DOHH2 (cell line): ENCODE results near the gene RCN1.

Experiments used
- H3F3A ChIP-seq: fragments of 200-600 bp; sonication (generic), shearing (Covaris generic); 2 replicates; pipeline ENCODE4 v1.6.0; 2016; ENCODE audit warnings: antibody characterized with exemption, mild to moderate bottlenecking; ENCODE audit not compliant: control insufficient read depth, insufficient read depth
- H3K27ac ChIP-seq: fragments of 200-600 bp; sonication (generic); 2 replicates; pipeline ENCODE4 v1.5.1; 2014; ENCODE audit warnings: low read depth, mild to moderate bottlenecking, low read length, moderate library complexity
- H3K27me3 ChIP-seq: fragments of 200-600 bp; sonication (generic); 2 replicates; pipeline ENCODE4 v1.6.1; 2014; ENCODE audit warnings: mild to moderate bottlenecking, low read length, mixed read lengths; ENCODE audit not compliant: control insufficient read depth
- H3K36me3 ChIP-seq: fragments of 200-600 bp; sonication (generic); 2 replicates; pipeline ENCODE4 v1.6.1; 2014; ENCODE audit warnings: mild to moderate bottlenecking, low read length, moderate library complexity, mixed read lengths; ENCODE audit not compliant: control insufficient read depth
- H3K4me1 ChIP-seq: fragments of 200-600 bp; sonication (generic); 2 replicates; pipeline ENCODE4 v1.6.1; 2014; ENCODE audit warnings: mild to moderate bottlenecking, low read length, mixed read lengths; ENCODE audit not compliant: control insufficient read depth
- H3K4me2 ChIP-seq: fragments of 200-600 bp; sonication (generic); 2 replicates; pipeline ENCODE4 v1.6.0; 2014; ENCODE audit warnings: mild to moderate bottlenecking, low read length, moderate library complexity
- H3K4me3 ChIP-seq: fragments of 200-600 bp; sonication (generic); 2 replicates; pipeline ENCODE4 v1.5.1; 2014; ENCODE audit warnings: mild to moderate bottlenecking, low read length, mixed read lengths
- H3K79me2 ChIP-seq: fragments of 200-600 bp; sonication (generic); 2 replicates; pipeline ENCODE4 v1.6.1; 2014; ENCODE audit warnings: mild to moderate bottlenecking, low read length, mixed read lengths; ENCODE audit not compliant: control insufficient read depth
- H3K9me2 ChIP-seq: fragments of 200-600 bp; sonication (generic); replicated peaks from 2 replicates; pipeline ENCODE4 v1.6.1; 2014; ENCODE audit warnings: mild to moderate bottlenecking, low read length, mixed read lengths; ENCODE audit not compliant: control insufficient read depth
- H3K9me3 ChIP-seq: fragments of 200-600 bp; sonication (generic); 2 replicates; pipeline ENCODE4 v1.6.1; 2014; ENCODE audit warnings: antibody characterized with exemption, low read length, mixed read lengths; ENCODE audit not compliant: control insufficient read depth, insufficient read depth
- H4K20me1 ChIP-seq: fragments of 200-600 bp; sonication (generic); 2 replicates; pipeline ENCODE4 v1.6.0; 2014; ENCODE audit warnings: low read depth, mild to moderate bottlenecking, antibody characterized with exemption, low read length, moderate library complexity; ENCODE audit not compliant: control insufficient read depth, insufficient read depth
- CTCF ChIP-seq: fragments of 200-600 bp; sonication (generic); IDR thresholded peaks from one replicate; pipeline ENCODE4 v1.5.1; 2014; ENCODE audit warnings: antibody characterized with exemption, mild to moderate bottlenecking, low read depth, low read length; ENCODE audit not compliant: poor library complexity, severe bottlenecking
- EZH2phosphoT487 ChIP-seq: fragments of 200-600 bp; sonication (generic); IDR thresholded peaks from 2 replicates; pipeline ENCODE4 v1.6.1; 2017; ENCODE audit warnings: borderline replicate concordance, mild to moderate bottlenecking, antibody characterized with exemption, low read length, moderate library complexity, mixed read lengths

The RCN1 gene

GRCh38 chr11:32137869-32138268 lies 47.0 kb downstream of the RCN1 start:
- Histone ChIP-seq H3K79me2 (no peaks in the 10 kb centered on the region), H3K9me2 (no peaks in the 10 kb centered on the region), H3K4me3 (no peak overlapping the region), H3K27me3 (no peaks in the 10 kb centered on the region), H3F3A (no peaks in the 10 kb centered on the region), H3K36me3 (no peaks in the 10 kb centered on the region), H3K4me1 (no peaks in the 10 kb centered on the region), H3K4me2 (no peak overlapping the region), H4K20me1 (no peaks in the 10 kb centered on the region), H3K9me3 (no peaks in the 10 kb centered on the region), H3K27ac (no peak overlapping the region)
- TF ChIP-seq EZH2phosphoT487 = no peak
- TF ChIP-seq CTCF = no peak

DNA sequence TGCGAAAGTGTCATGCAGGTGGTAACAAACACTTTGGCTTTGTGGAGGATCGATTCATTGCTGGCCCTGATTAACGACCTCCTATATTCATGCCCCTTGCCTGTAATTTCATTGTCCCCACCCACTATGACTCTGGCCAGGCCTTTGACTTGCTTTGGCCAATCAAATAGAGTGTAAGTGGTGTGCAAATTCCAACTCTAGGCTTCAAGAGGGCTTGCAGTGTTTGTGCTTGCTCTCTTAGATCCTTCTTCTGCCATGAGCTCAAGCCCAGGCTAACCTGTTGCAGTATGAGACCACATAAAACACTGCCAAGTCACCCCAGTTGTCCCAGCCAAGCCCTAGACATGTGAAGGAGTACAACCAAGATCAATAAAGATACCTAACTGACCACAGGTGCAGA lies 48.0 kb downstream of the RCN1 start:
- Histone ChIP-seq H3K9me2 (no peaks in the 10 kb centered on the region), H3K27ac (no peak overlapping the region), H3F3A (no peaks in the 10 kb centered on the region), H4K20me1 (no peaks in the 10 kb centered on the region), H3K4me1 (no peaks in the 10 kb centered on the region), H3K36me3 (no peaks in the 10 kb centered on the region), H3K4me2 (no peak overlapping the region), H3K9me3 (no peaks in the 10 kb centered on the region), H3K27me3 (no peaks in the 10 kb centered on the region), H3K4me3 (no peak overlapping the region), H3K79me2 (no peaks in the 10 kb centered on the region)
- TF ChIP-seq CTCF = no peak
- TF ChIP-seq EZH2phosphoT487 = no peak

- Histone ChIP-seq H3K27me3 (no peaks in the 10 kb centered on the region), H3F3A (no peaks in the 10 kb centered on the region), H3K9me3 (no peaks in the 10 kb centered on the region), H3K4me3 (no peak overlapping the region), H3K9me2 (no peaks in the 10 kb centered on the region), H3K4me1 (no peaks in the 10 kb centered on the region), H3K36me3 (no peaks in the 10 kb centered on the region), H3K4me2 (no peak overlapping the region), H3K79me2 (no peaks in the 10 kb centered on the region), H4K20me1 (no peaks in the 10 kb centered on the region), H3K27ac (no peak overlapping the region)
- TF ChIP-seq EZH2phosphoT487 = no peak
- no peak for TF ChIP-seq CTCF
Measured at GRCh38 chr11:32139896-32140520, 49.1 kb downstream of the RCN1 start.
